SIG-M5 treated with dmso at 0.1 percent for 504 hours (cell line): ENCODE results near the gene RNF150.
"Not testable (repeated sequence)": the region's sequence is repeated elsewhere in the genome, so short reads cannot be mapped to it uniquely, and the experiment has no call there.

Experiments used
- DNase-seq: peaks from one replicate; lab custom pipeline; 2025; ENCODE audit not compliant: unreplicated experiment; lab: John Stamatoyannopoulos, UW

RNF150 gene

DNA sequence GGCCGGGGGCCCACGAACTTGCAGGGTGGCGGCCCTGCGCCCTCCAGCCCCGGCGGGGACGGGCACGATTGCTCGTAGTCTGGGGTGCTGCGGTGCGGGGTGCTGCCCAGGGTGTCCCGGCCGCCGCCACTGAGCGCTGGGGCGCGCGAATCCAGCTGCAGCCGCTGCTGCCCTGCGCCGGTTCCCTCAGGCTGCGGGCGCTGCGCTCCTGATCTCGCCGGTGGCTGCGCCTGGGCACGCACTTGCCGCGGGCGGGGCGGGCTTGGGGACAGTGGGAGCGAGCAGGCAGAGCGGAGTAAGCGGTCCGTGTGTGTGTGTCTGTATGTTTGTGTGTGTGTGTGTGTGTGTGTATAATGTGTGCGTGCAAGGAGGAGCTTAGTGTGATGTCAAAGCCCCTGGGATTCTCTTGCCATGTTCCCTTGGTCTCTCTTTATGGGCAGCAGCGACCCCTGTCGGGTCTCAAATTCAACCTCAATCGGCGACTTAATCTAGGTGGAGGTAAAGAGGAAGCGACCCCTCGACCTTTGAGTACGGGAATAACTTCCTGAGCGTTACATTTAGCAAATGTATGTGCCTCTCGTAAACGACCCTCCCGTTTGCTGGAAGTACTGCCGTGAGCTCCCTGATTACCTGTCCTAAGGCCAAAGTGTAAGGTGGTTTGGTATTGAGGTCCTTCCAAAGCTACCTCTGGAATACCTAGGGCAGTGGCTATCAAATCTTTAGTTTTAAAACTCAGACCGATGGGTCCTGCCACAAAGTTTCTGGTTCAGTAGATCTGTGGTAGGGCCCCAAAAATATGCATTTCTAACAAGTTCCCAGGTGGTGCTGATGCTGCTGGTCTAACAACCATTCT is at the start of gene RNF150:
RNF150 (minus strand) TSS at position 324 of the 853 bp plus-strand sequence.
- DNase-seq: peak; percentile 53

DNA sequence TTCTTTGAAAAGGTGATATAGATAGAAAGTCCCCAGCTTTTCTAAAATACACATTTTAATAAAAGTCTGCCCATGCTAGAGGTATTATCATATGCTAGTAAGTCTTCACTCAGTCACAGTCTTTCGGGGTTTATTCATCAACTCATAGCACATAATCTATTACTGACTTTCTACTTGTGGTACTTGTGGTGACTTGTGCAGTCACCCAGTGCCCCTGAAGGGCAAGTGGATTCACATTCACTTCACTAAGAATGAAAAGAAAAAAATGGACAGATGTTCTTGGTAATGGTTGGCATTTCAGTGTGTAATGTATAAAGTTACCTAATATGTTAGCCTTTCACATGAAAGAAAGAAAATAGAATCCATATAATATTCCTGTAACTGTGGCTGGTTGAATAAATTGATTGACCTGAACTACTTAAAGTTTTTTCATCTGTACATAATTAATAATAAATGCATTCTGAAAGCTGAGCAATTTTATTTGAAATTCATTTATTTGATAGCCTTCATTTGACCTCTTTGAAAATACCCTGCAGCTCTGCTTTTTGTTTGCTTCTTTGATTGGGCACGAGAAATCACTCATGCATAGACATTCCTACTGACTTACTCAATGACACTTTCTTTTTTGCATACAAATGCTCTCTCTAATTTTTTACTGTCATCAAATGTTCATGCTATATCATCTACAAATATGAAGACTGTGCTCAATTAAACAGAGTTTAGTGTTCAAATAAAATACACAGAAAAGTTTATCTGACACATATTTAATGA is 47.9 kb upstream of the RNF150 start:
- no peak for DNase-seq

DNA sequence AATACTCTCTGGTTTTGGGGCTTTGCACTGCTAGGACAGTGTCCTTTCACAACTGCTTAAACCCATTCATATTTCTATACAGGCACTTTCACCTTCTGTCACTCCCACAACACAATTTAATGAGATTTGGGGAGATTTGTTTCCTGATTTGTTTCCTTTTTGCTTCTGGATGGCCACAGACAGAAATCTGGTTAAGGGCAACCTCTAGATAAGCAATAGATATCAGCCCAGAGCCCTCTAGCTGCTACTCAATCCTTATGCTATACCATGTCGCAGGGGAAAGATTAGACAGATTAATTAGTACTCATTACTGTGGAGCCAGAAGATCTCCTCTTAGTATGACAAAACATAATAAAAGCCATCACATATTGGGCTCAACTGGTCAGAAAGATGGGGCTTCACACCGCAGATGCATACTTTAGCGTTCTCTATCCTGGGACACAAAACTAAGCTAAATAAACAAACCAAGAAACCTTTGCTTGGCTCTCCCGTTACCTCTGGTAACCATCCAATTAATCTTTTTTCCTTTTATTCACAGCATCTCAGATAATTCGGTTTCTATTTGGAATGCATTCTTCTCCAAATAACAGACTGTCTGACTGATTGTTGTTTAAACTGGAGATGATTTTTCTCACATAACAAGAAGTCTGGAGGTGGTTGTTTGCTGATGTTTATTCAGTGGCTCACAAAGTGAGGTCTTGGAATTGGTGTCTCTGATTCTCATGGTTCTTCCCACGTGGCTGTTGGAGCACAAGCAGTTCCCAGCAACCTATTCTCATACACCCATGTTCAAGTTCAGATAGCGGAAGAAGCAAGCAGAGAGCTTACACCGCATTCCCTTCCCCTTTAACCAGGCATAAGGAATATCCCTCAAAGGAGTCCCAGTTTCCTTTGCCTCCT is 46.5 kb upstream of the RNF150 start:
- no peak for DNase-seq

DNA sequence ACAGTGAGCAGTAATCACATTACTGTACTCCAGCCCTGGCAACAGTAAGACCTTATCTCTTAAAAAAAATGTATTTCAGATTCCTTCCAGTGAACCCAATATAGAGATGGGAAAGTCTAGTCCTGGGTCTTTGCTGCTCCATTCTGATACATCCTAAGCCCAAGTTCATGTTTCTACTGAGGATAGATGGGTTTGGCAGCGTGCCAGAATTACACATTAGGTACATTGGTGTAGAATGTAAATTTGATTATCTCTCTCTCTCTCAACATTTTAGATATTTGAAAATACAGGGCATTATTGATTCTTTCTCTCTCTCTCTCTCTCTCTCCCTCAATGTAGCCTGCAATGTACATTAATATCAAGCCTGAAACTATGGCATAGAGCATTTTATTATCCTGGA is 43.9 kb upstream of the RNF150 start:
- DNase-seq: no peak

DNA sequence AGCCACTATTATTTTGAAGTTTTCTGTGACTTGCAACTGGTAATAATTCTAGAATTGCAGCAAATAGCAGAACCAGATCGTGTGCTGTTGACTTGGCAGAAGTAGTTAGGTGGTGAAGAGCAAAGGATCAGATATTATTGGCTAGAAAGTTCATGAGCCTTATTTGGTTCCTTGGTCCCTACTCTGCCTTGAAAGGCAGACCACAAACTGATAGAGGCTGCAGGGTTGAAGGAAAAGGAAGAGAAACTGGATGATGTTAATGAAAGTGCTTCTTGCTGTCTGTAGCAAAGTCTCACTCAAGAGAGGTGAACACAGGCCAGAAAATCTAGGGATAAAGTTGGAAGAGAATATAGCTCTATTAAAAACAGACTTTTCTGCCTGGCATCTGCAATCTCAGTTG is 41.2 kb upstream of the RNF150 start:
- peak; percentile 57 for DNase-seq

DNA sequence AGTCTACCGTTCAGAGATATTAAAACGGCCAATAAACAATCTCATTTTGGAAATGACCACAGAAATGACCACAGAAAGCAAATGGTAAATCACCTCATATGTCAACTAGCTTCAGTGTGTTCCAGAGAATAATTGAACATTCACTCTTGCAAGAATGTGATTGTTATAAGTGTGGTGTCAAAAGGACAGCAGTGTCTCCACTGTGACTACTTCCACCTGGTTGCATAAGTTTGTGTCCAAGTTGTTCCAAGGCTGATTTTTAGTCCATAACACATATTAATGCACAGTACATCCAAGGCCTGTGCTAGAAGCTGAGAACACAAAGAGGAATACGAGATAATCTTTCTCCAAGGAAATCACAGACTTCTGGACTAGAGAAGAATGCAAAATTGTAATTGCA is 37.4 kb upstream of the RNF150 start:
- DNase-seq: no peak

DNA sequence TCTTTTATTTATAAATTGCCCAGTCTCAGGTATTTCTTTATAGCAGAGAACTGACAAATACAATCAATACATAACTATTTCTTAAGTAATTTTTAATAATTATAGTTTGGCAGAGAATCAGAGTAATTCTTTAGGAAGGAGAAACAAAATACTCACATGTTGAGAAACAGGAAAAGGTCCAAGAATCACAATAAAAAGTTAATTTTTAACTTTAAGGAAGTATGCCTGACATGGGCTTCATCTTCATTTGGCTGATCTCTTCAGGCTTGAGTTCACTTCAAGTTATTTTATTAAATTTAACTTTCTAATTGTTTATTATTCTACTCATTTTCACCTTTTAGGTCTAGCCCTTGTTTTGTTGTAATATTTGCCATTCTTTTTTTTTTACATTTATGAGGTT is 36.1 kb upstream of the RNF150 start:
- no peak for DNase-seq

DNA sequence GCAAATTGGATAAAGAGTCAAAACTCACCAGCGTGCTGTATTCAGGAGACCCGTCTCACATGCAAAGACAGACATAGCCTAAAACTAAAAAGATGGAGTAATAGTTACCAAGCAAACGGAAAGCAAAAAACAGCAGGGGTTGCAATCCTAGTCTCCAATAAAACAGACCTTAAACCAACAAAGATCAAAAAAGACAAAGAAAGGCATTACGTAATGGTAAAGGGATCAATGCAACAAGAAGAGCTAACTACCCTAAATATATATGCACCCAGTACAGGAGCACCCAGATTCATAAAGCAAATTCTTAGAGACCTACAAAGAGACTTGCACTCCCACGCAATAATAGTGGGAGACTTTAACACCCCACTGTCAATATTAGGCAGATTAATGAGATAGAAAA is 31.7 kb upstream of the RNF150 start:
- not testable (repeated sequence) for DNase-seq

DNA sequence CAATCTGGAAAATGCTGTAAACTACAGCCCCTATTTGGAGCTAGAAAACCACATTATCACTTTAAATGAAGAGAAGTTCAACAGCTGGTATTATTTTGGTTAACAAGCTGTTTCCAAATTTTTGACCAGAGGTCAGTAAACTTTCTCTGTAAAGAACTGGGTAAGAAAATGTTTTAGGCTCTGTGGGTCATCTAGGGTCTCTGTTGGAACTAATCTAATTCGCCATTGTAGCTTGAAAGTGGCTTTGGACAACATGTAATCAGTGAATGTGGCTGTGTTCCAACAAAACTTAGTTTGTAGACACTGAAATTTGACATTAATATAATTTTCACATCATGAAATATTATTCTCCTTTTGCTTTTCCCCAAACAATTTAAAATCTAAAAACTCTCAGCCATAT is 25.8 kb upstream of the RNF150 start:
- no peak for DNase-seq

DNA sequence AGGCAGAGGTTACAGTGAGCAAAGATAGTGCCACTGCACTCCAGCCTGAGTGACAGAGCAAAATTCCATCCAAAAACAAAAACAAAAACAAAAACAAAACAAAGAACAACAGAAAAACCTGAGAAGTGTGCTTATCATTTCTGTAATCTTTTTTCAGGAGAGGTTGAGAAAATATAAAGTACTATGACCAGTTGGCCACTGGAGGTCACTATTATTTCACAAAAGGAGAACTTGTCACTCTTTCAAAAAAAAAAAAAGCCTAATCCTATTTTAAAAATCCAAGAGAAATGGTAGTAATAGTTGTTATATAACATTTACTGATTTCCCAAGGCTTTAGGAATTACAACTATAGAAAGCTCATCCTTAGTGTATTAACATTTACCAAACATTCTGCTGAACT is 24.9 kb upstream of the RNF150 start:
- DNase-seq: peak; percentile 33

DNA sequence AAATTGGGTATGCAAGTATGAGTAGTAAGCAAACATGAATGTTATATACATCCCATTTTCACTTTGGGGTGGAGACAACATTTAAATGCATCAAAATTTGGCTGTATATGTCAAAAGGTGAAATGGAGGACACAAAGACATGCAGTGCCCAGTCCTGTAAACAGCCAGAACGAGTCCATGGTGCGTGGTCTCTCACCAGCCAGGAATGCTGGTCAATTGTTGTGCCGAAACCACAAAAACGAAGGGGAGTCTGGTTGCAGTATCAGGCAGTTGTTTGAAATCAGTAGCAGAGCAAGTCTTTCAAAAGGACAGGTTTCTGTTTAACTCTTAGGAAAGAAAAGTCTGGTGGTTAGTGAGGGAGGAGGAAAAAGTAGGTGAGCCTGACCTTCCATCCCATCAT is 22.3 kb upstream of the RNF150 start:
- DNase-seq: no peak

DNA sequence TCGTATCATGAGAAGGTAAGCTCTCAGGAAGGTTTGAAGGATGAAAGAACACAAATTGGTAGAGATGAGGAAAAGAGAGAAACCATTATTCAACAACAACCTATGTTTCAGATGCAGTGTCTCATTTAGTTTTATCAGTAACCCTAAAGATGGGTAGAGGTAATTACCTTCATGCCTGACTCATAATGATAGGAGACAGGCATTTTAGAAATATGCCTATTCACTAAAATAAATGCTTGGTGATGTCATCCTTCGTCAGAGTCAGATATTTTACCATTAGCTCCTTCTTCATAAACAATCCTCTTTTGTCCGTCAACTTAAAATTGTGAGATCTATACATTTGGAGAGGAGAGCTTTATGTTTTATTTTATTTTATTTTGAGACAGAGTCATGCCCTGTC is 21.5 kb upstream of the RNF150 start:
- DNase-seq: no peak

DNA sequence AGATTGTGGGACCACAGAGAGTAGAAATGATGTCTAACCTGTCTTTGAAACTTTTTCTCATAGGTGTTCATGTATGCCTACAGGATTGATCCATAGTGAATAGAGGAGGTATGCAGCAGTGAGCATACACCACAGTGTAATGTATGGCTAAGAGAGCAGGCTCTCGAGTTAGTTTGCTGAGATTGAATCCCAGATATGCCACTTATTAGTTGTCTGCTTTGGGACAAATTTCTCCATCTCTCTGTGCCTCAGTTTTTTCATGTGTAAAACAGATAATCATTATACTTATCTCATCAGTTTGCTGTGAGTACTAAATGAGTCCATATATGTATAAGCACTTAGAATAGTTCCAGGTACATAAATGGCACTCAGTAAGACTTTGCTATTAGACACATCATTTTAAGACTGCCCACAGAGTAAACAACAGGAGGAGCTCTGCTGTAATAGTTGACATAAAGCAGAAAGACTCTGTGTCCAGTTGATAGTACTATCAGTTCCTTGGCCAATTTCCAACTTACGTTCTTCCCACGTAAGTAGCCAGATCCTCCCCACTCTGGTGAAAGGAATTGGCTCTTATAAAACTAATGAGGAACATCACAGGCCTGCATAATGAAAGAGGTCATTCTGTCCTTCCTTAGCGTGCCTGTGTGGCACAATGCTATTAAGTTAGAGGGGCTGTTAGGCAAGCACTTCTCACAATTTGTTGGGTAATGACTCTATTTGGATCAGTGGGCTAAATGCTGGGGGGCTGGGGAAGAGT is 20.7 kb upstream of the RNF150 start:
- DNase-seq: no peak

DNA sequence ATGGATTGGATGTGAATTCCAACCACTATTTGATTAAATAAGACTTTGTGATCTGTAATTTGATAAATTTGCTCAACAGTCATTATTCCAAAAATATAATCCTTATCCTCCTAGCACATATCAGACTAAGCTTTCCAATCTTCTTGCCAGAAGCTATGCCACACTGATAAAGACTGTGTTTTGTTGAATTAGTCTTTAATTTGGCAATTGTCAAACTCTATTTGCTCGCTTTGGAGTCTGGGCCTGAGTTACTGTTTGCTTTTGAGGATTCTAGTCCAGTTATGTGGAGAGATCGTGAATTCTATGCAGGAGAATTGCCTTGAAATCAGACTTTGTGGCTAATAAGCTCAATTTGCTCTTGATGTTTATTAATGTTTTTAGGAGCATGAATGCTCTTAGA is 10.9 kb upstream of the RNF150 start:
- no peak for DNase-seq

DNA sequence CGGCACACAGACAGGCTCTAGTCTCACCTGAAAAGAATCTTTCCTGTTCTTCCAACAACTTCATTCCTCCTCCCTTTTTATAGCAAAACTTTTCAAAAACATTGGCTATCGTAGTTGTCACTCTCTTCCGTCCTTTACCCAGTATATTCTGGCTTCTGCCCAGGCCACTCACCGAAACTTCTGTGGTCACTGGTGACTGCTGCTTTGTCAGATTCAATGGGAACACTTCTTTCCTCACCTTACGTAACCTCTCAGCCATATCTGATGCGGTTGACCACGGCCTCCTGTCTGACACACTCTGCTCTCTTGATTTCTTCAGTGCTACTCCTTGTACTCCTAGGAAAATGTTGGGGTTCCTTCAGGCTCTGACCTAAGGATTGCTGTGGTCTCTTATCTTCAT is 9.2 kb upstream of the RNF150 start:
- peak; percentile 6 for DNase-seq

DNA sequence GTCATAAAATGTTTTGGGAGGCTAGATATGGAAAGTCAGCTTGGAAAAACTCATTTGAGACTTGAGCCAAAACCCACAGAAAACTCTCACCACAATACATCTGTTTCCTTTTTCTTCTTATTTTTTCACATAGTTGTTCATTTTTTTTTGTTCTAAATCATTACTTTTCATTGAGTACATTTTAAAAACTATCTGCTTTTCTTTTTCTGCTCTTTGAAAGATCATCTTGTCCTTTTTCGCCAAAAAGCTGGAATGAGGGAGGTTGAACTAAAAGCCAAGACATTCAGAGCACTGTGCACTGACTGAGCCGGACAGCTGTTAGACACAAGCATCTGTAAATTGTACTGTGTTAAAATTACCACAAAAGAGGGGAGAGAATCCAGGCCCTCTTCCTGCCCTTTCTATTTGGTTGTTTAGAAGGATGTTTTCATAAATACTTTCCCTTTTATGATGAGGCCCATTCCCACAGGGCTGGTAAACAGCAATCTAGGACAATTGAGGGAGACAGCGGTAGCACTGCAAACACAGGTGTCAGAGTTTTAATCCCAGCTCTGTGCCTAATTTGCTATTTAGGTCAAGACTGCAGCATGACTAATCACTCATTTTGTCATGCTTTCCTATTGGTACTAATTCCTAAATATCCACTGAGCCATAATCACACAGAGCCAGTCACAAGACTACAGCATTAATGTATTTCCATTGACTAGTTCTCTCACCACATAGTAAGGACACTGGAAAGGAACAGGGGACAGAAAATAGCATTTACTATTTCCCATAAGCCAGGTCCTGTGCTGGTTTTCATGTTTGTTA is 7.3 kb upstream of the RNF150 start:
- DNase-seq: no peak

DNA sequence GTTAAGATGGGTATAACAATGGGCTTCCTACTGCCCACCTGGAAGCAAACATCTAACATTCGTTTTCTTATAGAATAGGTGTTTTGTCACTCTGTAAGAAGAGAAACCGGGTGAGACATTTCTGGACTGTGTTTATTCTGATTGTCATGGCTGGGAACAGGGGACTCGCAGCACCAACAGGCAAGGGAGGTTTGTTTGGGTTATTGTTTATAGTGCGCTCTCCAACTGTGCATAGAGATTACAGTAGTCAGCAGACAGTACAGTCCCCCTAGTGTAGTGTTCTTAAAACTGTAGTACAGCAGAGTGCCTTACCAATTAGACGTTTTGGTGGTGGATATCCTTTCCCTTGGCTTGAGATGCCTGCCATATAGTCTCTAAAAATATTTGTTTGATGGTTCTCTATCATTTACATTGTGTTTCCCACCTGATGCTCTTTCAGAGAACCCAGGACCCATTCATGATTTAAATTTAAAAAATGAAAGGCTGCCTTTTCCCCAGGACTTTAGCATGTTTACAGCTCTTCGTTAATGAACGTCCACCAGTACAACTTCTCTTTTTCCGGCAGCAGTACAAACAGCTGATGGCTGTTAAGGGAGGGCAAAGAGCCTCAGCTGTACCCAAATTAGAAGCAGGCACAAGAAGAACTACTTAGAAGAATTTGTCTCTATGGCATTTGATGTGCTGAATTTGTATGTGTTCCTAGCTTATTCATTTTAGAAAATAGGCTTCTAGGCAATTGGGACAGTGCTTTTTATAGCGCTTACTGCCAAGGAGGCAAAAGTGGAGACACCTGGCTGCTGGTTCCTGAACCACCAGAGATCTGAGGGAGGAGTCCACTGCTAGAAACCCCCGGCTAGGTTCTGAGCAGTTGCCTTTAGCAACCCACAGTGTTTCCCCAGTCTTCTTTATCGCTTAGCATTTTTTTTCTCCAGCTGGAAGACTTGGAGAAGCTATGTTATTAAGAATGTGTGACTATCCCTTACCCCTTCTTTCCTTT is 1.0 kb upstream of the RNF150 start:
- DNase-seq: peak; percentile 38

DNA sequence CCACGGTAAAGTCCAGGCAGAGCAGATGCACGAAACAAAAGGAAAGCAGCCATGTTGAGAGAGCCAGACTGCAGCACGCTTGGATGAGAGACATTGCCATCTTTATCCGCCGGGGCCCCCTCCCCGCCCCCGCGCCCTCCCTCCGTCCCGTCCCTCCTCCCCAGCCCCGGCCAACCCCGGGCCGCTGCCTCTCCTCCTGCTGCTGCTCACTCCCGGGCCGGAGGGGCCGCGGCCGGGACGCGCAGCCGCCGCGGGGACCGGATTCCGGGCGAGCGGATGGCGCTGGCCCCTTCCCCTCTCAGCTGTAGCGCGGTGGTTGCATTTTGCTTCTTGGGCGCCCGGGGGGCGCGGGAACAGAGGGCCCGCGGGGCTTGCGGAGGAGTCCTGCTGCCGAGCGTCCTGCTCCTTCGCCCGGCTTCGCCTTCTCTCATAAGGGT is 542 bp downstream of the RNF150 start:
- DNase-seq: no peak
